ENCODE data around the gene RUNX2. TPM values are rescaled to one million over a fixed set of nuclear protein-coding genes. Genes with fewer than 3 reads are reported as not detected.

Gene RUNX2
- total and polyA plus RNA-seq, 10 of the 15 experiments (the other 5 are each of a cell fraction or from before 2014, with no cell fraction given): 0.01 to 0.77 (median 0.15) TPM; not detected in 3

GRCh38 chr6:45709781-45710220, 381.7 kb downstream of the RUNX2 start (continued):
- TF ChIP-seq, protein P1, sequence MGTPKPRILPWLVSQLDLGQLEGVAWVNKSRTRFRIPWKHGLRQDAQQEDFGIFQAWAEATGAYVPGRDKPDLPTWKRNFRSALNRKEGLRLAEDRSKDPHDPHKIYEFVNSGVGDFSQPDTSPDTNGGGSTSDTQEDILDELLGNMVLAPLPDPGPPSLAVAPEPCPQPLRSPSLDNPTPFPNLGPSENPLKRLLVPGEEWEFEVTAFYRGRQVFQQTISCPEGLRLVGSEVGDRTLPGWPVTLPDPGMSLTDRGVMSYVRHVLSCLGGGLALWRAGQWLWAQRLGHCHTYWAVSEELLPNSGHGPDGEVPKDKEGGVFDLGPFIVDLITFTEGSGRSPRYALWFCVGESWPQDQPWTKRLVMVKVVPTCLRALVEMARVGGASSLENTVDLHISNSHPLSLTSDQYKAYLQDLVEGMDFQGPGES (IDR thresholded peaks at IDR 0.05): no peak
- TF ChIP-seq NKRF (conservative IDR thresholded peaks at IDR 0.05) (no peak), IRF5 (IDR thresholded peaks at IDR 0.05; ENCODE audit: borderline replicate concordance) (no peak), BHLHE40 (IDR thresholded peaks at IDR 0.05; ENCODE audit: borderline replicate concordance in 1 of 2, low read depth in 2 of 2, low read length in 1 of 2) (peak; percentile 92 to 95), RFX5 (IDR thresholded peaks at IDR 0.05; ENCODE audit: low read depth, low read length) (no peak), SMC3 (IDR thresholded peaks at IDR 0.05; ENCODE audit: borderline replicate concordance, low read length) (no peak), ZNF217 (IDR thresholded peaks at IDR 0.05) (no peak; the same call in none of the 2 replicates), FOXK2 (IDR thresholded peaks at IDR 0.05) (no peak), SMAD1 (IDR thresholded peaks at IDR 0.05; ENCODE audit: low read depth, partially characterized antibody) (peak; percentile 50), CHD1 (IDR thresholded peaks at IDR 0.05; ENCODE audit: low read depth, low read length) (no peak), SMAD5 (IDR thresholded peaks at IDR 0.05; ENCODE audit: low read depth) (no peak), NFYB (IDR thresholded peaks at IDR 0.05; ENCODE audit: insufficient read depth, low read depth, low read length) (no peak), ESRRA (IDR thresholded peaks at IDR 0.05; ENCODE audit: low read length) (no peak), MXI1 (IDR thresholded peaks at IDR 0.05; ENCODE audit: low read depth, low read length) (peak; percentile 40; the same call in 1 of the 2 replicates), CTCF (IDR thresholded peaks at IDR 0.05 in 2 of 3, conservative IDR thresholded peaks at IDR 0.05 in 1 of 3; ENCODE audit: control insufficient read depth in 2 of 3, extremely low read depth in 1 of 3, insufficient read depth in 1 of 3, low read depth in 3 of 3, low read length in 3 of 3) (no peak), CREM (IDR thresholded peaks at IDR 0.05; ENCODE audit: low read depth) (peak; percentile 95), ZNF274 (IDR thresholded peaks at IDR 0.05; ENCODE audit: insufficient read depth, insufficient read length) (no peak), SREBF2 (IDR thresholded peaks at IDR 0.05; ENCODE audit: low read length) (no peak)
- TF ChIP-seq, protein P2, sequence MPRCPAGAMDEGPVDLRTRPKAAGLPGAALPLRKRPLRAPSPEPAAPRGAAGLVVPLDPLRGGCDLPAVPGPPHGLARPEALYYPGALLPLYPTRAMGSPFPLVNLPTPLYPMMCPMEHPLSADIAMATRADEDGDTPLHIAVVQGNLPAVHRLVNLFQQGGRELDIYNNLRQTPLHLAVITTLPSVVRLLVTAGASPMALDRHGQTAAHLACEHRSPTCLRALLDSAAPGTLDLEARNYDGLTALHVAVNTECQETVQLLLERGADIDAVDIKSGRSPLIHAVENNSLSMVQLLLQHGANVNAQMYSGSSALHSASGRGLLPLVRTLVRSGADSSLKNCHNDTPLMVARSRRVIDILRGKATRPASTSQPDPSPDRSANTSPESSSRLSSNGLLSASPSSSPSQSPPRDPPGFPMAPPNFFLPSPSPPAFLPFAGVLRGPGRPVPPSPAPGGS (IDR thresholded peaks at IDR 0.05; ENCODE audit: borderline replicate concordance, insufficient read depth, low read depth, low read length, poor library complexity, severe bottlenecking): peak; percentile 67
- TF ChIP-seq, protein P3, sequence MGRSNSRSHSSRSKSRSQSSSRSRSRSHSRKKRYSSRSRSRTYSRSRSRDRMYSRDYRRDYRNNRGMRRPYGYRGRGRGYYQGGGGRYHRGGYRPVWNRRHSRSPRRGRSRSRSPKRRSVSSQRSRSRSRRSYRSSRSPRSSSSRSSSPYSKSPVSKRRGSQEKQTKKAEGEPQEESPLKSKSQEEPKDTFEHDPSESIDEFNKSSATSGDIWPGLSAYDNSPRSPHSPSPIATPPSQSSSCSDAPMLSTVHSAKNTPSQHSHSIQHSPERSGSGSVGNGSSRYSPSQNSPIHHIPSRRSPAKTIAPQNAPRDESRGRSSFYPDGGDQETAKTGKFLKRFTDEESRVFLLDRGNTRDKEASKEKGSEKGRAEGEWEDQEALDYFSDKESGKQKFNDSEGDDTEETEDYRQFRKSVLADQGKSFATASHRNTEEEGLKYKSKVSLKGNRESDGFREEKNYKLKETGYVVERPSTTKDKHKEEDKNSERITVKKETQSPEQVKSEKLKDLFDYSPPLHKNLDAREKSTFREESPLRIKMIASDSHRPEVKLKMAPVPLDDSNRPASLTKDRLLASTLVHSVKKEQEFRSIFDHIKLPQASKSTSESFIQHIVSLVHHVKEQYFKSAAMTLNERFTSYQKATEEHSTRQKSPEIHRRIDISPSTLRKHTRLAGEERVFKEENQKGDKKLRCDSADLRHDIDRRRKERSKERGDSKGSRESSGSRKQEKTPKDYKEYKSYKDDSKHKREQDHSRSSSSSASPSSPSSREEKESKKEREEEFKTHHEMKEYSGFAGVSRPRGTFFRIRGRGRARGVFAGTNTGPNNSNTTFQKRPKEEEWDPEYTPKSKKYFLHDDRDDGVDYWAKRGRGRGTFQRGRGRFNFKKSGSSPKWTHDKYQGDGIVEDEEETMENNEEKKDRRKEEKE (IDR thresholded peaks at IDR 0.05): no peak
